H1 (cell line): ENCODE measurements around the gene AAMP. TPM values are rescaled to one million over a fixed set of nuclear protein-coding genes. Genes with fewer than 3 reads are reported as not detected.

Source experiments
- CTCF ChIA-PET: fragments of 300-600 bp; sonication (Branson Sonifier 250); formaldehyde crosslinking; loops from one replicate; lab custom pipeline; 2021; ENCODE audit not compliant: partially characterized antibody; lab: Charles Lee
- POLR2A ChIA-PET: fragments of 300-600 bp; sonication (Branson Sonifier 250); formaldehyde crosslinking; loops from one replicate; lab custom pipeline; 2021; ENCODE audit warnings: inconsistent platforms; ENCODE audit not compliant: partially characterized antibody; lab: Charles Lee
- DNase-seq, 2 experiments: peaks; one replicate each; pipeline versions ENCODE4 v3.0.0 to v3.0.0-alpha.2; 2010 to 2022; ENCODE audit warnings: low spot score in 2 of 2, low read depth in 1 of 2, mixed read lengths in 1 of 2
- FAIRE-seq: peaks from 2 replicates; lab custom pipeline; 2011; peaks lifted over from hg19 to GRCh38; lab: Jason Lieb, UNC
- H2AFZ ChIP-seq: 2 replicates; pipeline ENCODE4 v1.8.1; 2012; ENCODE audit warnings: low read length, inconsistent platforms
- H2AK5ac ChIP-seq: 2 replicates; pipeline ENCODE4 v1.6.1; 2013; ENCODE audit warnings: low read depth, low read length
- H2BK120ac ChIP-seq: replicated peaks from 2 replicates; pipeline ENCODE3; 2013; ENCODE audit warnings: low read depth, low read length, inconsistent platforms
- H2BK12ac ChIP-seq: 2 replicates; pipeline ENCODE4 v1.6.1; 2013; ENCODE audit warnings: low read depth, low read length
- H2BK15ac ChIP-seq: 2 replicates; pipeline ENCODE4 v1.6.1; 2013; ENCODE audit warnings: low read length
- H2BK20ac ChIP-seq: 2 replicates; pipeline ENCODE4 v1.6.1; 2013; ENCODE audit warnings: low read length
- H2BK5ac ChIP-seq: 2 replicates; pipeline ENCODE4 v1.6.1; 2013; ENCODE audit warnings: low read depth, low read length
- H3K14ac ChIP-seq: 2 replicates; pipeline ENCODE4 v1.6.1; 2013; ENCODE audit warnings: inconsistent platforms; ENCODE audit not compliant: insufficient read length
- H3K18ac ChIP-seq: 2 replicates; pipeline ENCODE4 v1.6.1; 2013; ENCODE audit warnings: low read length; ENCODE audit errors: extremely low read depth
- H3K23ac ChIP-seq: 2 replicates; pipeline ENCODE4 v1.6.1; 2013; ENCODE audit warnings: inconsistent platforms; ENCODE audit not compliant: insufficient read length
- H3K23me2 ChIP-seq: 2 replicates; pipeline ENCODE4 v1.6.1; 2013; ENCODE audit warnings: low read depth, low read length
- H3K27ac ChIP-seq: 2 replicates; pipeline ENCODE4 v1.6.1; 2011; ENCODE audit warnings: low read depth, low read length, inconsistent platforms
- H3K27me3 ChIP-seq, 4 experiments: replicated peaks in 1 of 4; 1 replicate in 1 of 4; 2 replicates in 3 of 4; pipeline versions ENCODE4 v1.6.1 to v1.8.1; 2011 to 2013; ENCODE audit warnings: low read length in 3 of 4, mild to moderate bottlenecking in 3 of 4, inconsistent platforms in 2 of 4, mixed read lengths in 2 of 4, moderate library complexity in 1 of 4; ENCODE audit not compliant: control insufficient read depth in 3 of 4, insufficient read depth in 3 of 4; ENCODE audit errors: extremely low read depth in 1 of 4
- H3K36me3 ChIP-seq, 4 experiments: 2 replicates each; pipeline versions ENCODE4 v1.6.1 to v1.8.1; 2011 to 2013; ENCODE audit warnings: mild to moderate bottlenecking in 4 of 4, low read length in 3 of 4, moderate library complexity in 2 of 4, control low read depth in 1 of 4, inconsistent platforms in 1 of 4; ENCODE audit not compliant: insufficient read depth in 4 of 4, control insufficient read depth in 2 of 4
- H3K4ac ChIP-seq: replicated peaks from 2 replicates; pipeline ENCODE3; 2013; ENCODE audit warnings: low read length, low read depth, mixed read lengths, inconsistent platforms; ENCODE audit not compliant: insufficient read length
- H3K4me1 ChIP-seq, 4 experiments: replicated peaks in 1 of 4; 1 replicate in 1 of 4; 2 replicates in 3 of 4; pipeline versions ENCODE4 v1.6.1 to v1.8.1; 2011 to 2013; ENCODE audit warnings: low read length in 3 of 4, inconsistent platforms in 2 of 4, mixed read lengths in 1 of 4; ENCODE audit not compliant: insufficient read depth in 4 of 4, control insufficient read depth in 3 of 4
- H3K4me2 ChIP-seq, 2 experiments: 2 replicates each; pipeline versions ENCODE4 v1.6.1 to v1.8.1; 2011 to 2013; ENCODE audit warnings: low read depth in 2 of 2, low read length in 2 of 2, control low read depth in 1 of 2, inconsistent platforms in 1 of 2, mild to moderate bottlenecking in 1 of 2; ENCODE audit not compliant: insufficient read depth in 1 of 2
- H3K4me3 ChIP-seq, 4 experiments: fragments of 200-600, 300-600 bp in 1 of 4; sonication (generic), shearing (Covaris generic), sonication (Bioruptor Twin) in 1 of 4; 2 replicates each; pipeline versions ENCODE4 v1.5.1 to v1.8.1; 2011 to 2016; ENCODE audit warnings: low read length in 4 of 4, low read depth in 3 of 4, control low read depth in 2 of 4, inconsistent platforms in 2 of 4, mild to moderate bottlenecking in 2 of 4, mixed read lengths in 1 of 4, moderate library complexity in 1 of 4; ENCODE audit not compliant: insufficient read depth in 2 of 4; ENCODE audit errors: extremely low read depth in 1 of 4
- H3K56ac ChIP-seq: replicated peaks from 2 replicates; pipeline ENCODE3; 2013; ENCODE audit warnings: low read depth, mild to moderate bottlenecking, mixed read lengths, low read length, inconsistent platforms; ENCODE audit not compliant: insufficient read length
- H3K79me1 ChIP-seq: 2 replicates; pipeline ENCODE4 v1.6.1; 2013; ENCODE audit warnings: low read depth, low read length, control low read depth
- H3K79me2 ChIP-seq, 2 experiments: 2 replicates each; pipeline versions ENCODE4 v1.6.1 to v1.8.1; 2012 to 2013; ENCODE audit warnings: low read length in 2 of 2, mild to moderate bottlenecking in 2 of 2, inconsistent platforms in 1 of 2; ENCODE audit not compliant: insufficient read depth in 2 of 2, control insufficient read depth in 1 of 2
- H3K9ac ChIP-seq, 4 experiments: replicated peaks in 1 of 4; 1 replicate in 1 of 4; 2 replicates in 3 of 4; pipeline versions ENCODE4 v1.6.1 to v1.8.1; 2011 to 2013; ENCODE audit warnings: low read depth in 3 of 4, low read length in 3 of 4, control low read depth in 2 of 4, mild to moderate bottlenecking in 2 of 4, moderate library complexity in 2 of 4, inconsistent platforms in 1 of 4; ENCODE audit errors: extremely low read depth in 1 of 4
- H3K9me3 ChIP-seq, 2 experiments: 2 replicates each; pipeline versions ENCODE4 v1.6.1 to v1.8.1; 2012 to 2013; ENCODE audit warnings: mild to moderate bottlenecking in 2 of 2, moderate library complexity in 2 of 2, control low read depth in 1 of 2, inconsistent platforms in 1 of 2, low read depth in 1 of 2, low read length in 1 of 2, mixed read lengths in 1 of 2; ENCODE audit not compliant: insufficient read depth in 2 of 2
- H4K20me1 ChIP-seq, 2 experiments: replicated peaks in 1 of 2; 2 replicates each; pipeline versions ENCODE3 to v1.8.1; 2011 to 2013; ENCODE audit warnings: inconsistent platforms in 2 of 2, low read length in 2 of 2, mild to moderate bottlenecking in 1 of 2; ENCODE audit not compliant: insufficient read depth in 2 of 2, control insufficient read depth in 1 of 2
- H4K5ac ChIP-seq: 2 replicates; pipeline ENCODE4 v1.6.1; 2013; ENCODE audit warnings: low read length, low read depth, mixed read lengths, inconsistent platforms; ENCODE audit not compliant: insufficient read length
- H4K8ac ChIP-seq: 2 replicates; pipeline ENCODE4 v1.8.0; 2013; ENCODE audit warnings: mild to moderate bottlenecking, moderate library complexity, low read length, inconsistent platforms; ENCODE audit not compliant: insufficient read depth; ENCODE audit errors: extremely low read depth
- H4K91ac ChIP-seq: replicated peaks from 2 replicates; pipeline ENCODE3; 2013; ENCODE audit warnings: low read length, mixed read lengths, inconsistent platforms; ENCODE audit not compliant: insufficient read length
- BACH1 ChIP-seq: IDR thresholded peaks from 2 replicates; pipeline ENCODE4 v1.6.1; 2012; ENCODE audit warnings: low read length, improper control_type of control experiment
- CBX5 ChIP-seq: fragments of 300-800, 300-1000 bp; sonication (generic); IDR thresholded peaks from 2 replicates; pipeline ENCODE4 v1.7.1; 2016; ENCODE audit warnings: antibody characterized with exemption, low read length, low read depth
- CHD1 ChIP-seq: IDR thresholded peaks from 2 replicates; pipeline ENCODE4 v1.6.1; 2012; ENCODE audit warnings: low read depth, low read length, improper control_type of control experiment
- CTBP2 ChIP-seq: IDR thresholded peaks from 2 replicates; pipeline ENCODE4 v1.7.0; 2011; ENCODE audit warnings: borderline replicate concordance, mild to moderate bottlenecking, moderate library complexity, mixed read lengths, low read length; ENCODE audit not compliant: insufficient read depth, insufficient read length
- EP300 ChIP-seq, 2 experiments: IDR thresholded peaks; 1 replicate in 1 of 2; 2 replicates in 1 of 2; pipeline ENCODE4 v1.6.1; 2011 to 2012; ENCODE audit warnings: low read depth in 2 of 2, low read length in 2 of 2, mild to moderate bottlenecking in 2 of 2, borderline replicate concordance in 1 of 2, inconsistent platforms in 1 of 2, moderate library complexity in 1 of 2
- EZH2 ChIP-seq: fragments of 200-600 bp; sonication (generic); IDR thresholded peaks from 2 replicates; pipeline ENCODE4 v1.7.1; 2012; ENCODE audit warnings: low read depth, mild to moderate bottlenecking, moderate library complexity, low read length, inconsistent platforms; ENCODE audit not compliant: severe bottlenecking
- GTF2F1 ChIP-seq: IDR thresholded peaks from 2 replicates; pipeline ENCODE4 v1.6.1; 2012; ENCODE audit warnings: low read depth, low read length, improper control_type of control experiment, borderline replicate concordance
- MAFK ChIP-seq: IDR thresholded peaks from 2 replicates; pipeline ENCODE4 v1.6.1; 2012; ENCODE audit warnings: low read depth, mild to moderate bottlenecking, improper control_type of control experiment, low read length
- POLR2A ChIP-seq, 2 experiments: IDR thresholded peaks; 1 replicate in 1 of 2; 2 replicates in 1 of 2; pipeline ENCODE4 v1.6.1; 2011; ENCODE audit warnings: low read depth in 2 of 2, low read length in 2 of 2, mild to moderate bottlenecking in 2 of 2; ENCODE audit errors: control extremely low read depth in 1 of 2
- RXRA ChIP-seq: IDR thresholded peaks from 2 replicates; pipeline ENCODE4 v1.6.1; 2011; ENCODE audit warnings: low read depth, mild to moderate bottlenecking, low read length, moderate library complexity; ENCODE audit not compliant: insufficient read depth
- SIRT6 ChIP-seq: IDR thresholded peaks from one replicate; pipeline ENCODE4 v1.7.1; 2012; ENCODE audit warnings: low read length, inconsistent platforms
- TAF7 ChIP-seq: optimal IDR thresholded peaks from 2 replicates; pipeline ENCODE3; 2011; ENCODE audit warnings: low read depth, mild to moderate bottlenecking, inconsistent platforms, low read length, moderate library complexity, borderline replicate concordance
- TCF12 ChIP-seq: IDR thresholded peaks from 2 replicates; pipeline ENCODE4 v1.6.1; 2011; ENCODE audit warnings: low read depth, mild to moderate bottlenecking, low read length
- YY1 ChIP-seq: IDR thresholded peaks from 2 replicates; pipeline ENCODE4 v1.6.1; 2011; ENCODE audit warnings: low read depth, mild to moderate bottlenecking, low read length
- ZNF274 ChIP-seq: IDR thresholded peaks from 2 replicates; pipeline ENCODE4 v1.7.0; 2012; ENCODE audit warnings: low read length, borderline replicate concordance; ENCODE audit errors: extremely low read depth
- WGBS, 2 experiments: shearing (Covaris generic) in 1 of 2; methylation state at CpG; one replicate each; pipeline versions ENCODE4 v1.1.6 to v1.1.7; 2013 to 2015; ENCODE audit warnings: low lambda C conversion rate in 2 of 2, mixed read lengths in 2 of 2, inconsistent platforms in 1 of 2, low coverage in 1 of 2, missing lambda C conversion rate in 1 of 2; ENCODE audit not compliant: insufficient replicate concordance in 2 of 2, insufficient coverage in 1 of 2, insufficient read length in 1 of 2; ENCODE audit errors: extremely low coverage in 1 of 2, missing lambda C conversion rate in 1 of 2; 5-methylcytosine and 5-hydroxymethylcytosine counted together
- polyA plus RNA-seq, 7 experiments: library from polyadenylated mRNA; depleted of rRNA in 3 of 7; stranded (reverse) in 5 of 7; unstranded in 2 of 7; fragments of >200 nt in 5 of 7; fragments of 200-250 nt in 2 of 7; gene quantifications; 1 replicate in 5 of 7; 2 replicates in 1 of 7; 4 replicates in 1 of 7; pipeline versions ENCODE4 v1.2.1 to v1.2.3, GENCODE V29; 2011 to 2013; ENCODE audit warnings: missing spikeins in 2 of 7, mixed read lengths in 2 of 7
- total RNA-seq: library from RNA; stranded (reverse); fragmentation: NEBNext Ultra II Directional; extraction: Animal tissue kit (Norgen Biotek cat#: 25700); gene quantifications from 2 replicates; pipeline ENCODE4 v1.2.1, GENCODE V29; 2021

Gene AAMP
- total and polyA plus RNA-seq, 2 of the 8 experiments (the other 6 are each of a cell fraction or from before 2014, with no cell fraction given): 119 to 125 TPM

DNA sequence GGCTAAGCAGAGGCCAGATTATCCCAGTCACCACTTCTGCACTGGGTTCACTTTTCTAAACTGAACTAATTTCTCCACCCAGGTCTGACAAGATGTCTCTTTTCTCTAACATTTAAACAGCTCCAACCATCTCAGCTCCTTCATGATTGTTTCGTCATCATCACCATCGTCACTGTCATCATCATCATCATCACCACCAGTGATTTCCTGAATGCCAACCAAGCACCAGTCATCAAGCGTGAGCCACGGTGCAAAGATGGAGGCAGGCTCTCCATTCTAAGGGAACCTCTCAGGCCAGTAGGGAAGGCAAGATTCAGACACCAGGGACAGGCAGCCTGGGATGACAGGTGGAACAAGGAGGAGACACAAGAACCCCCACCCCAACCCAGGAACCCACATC, 47.9 kb upstream of the AAMP start:
- POLR2A ChIA-PET: interaction anchor here (0.9 to 1.0 kb wide), 2 partner anchors 13 to 88 kb away, joined by 3 read pairs; no protein-coding TSS in a partner anchor
- no peak for DNase-seq
- H4K8ac ChIP-seq: no peak overlapping the region
- TF ChIP-seq CHD1: no peak
- no peak for TF ChIP-seq SIRT6
- TF ChIP-seq TCF12: no peak
- TF ChIP-seq RXRA: no peak
- TF ChIP-seq ZNF274: no peak
- no peak for TF ChIP-seq BACH1
- TF ChIP-seq GTF2F1: no peak
- no peak for TF ChIP-seq POLR2A (IDR thresholded peaks at IDR 0.05; ENCODE audit: control extremely low read depth in 1 of 2, low read depth in 2 of 2, low read length in 2 of 2)
- no peak for TF ChIP-seq EP300 (IDR thresholded peaks at IDR 0.05; ENCODE audit: borderline replicate concordance in 1 of 2, low read depth in 2 of 2, low read length in 2 of 2)
- no peak for TF ChIP-seq YY1
- no peak for TF ChIP-seq CTBP2
- no peak for TF ChIP-seq TAF7
- no peak for TF ChIP-seq EZH2
- no peak for TF ChIP-seq CBX5
- no peak for TF ChIP-seq MAFK

More for the DNA sequence above, 47.9 kb upstream of the AAMP start:
- Histone ChIP-seq H3K56ac (no peak overlapping the region), H4K5ac (no peak overlapping the region), H3K4ac (no peak overlapping the region), H2BK120ac (no peak overlapping the region), H3K18ac (no peak overlapping the region), H3K36me3 (no peaks in the 10 kb centered on the region), H2BK5ac (no peak overlapping the region), H2AK5ac (no peak overlapping the region), H2AFZ (no peak overlapping the region), H3K79me1 (no peaks in the 10 kb centered on the region), H4K20me1 (no peaks in the 10 kb centered on the region), H2BK20ac (no peak overlapping the region), H2BK15ac (no peak overlapping the region), H3K4me3 (no peak overlapping the region), H2BK12ac (no peak overlapping the region), H3K27ac (no peak overlapping the region), H3K27me3 (no peaks in the 10 kb centered on the region), H3K9ac (no peak overlapping the region), H3K4me1 (peaks cover 3 to 7% (median 4%) of the 10 kb centered on the region in 4 experiments), H3K4me2 (no peak overlapping the region), H3K79me2 (no peaks in the 10 kb centered on the region), H3K14ac (no peak overlapping the region), H3K9me3 (no peaks in the 10 kb centered on the region), H4K91ac (no peak overlapping the region), H3K23me2 (peaks cover 3% of the 10 kb centered on the region; the same call in 1 of the 2 replicates), H3K23ac (no peak overlapping the region)
- CTCF ChIA-PET: interaction anchor here (0.5 to 4.0 kb wide), 5 partner anchors 9 to 44 kb away, joined by 3 to 21 read pairs (median 4); partner anchors contain the start of gene CATIP
- WGBS, 2 experiments: 82% methylated on average over 4 of the region's 4 CpGs; no CpG with 5 or more reads in 1 of the 2 experiments
- FAIRE-seq: no peak
